LNCaP clone FGC (cell line): Measurements from ENCODE around the gene VWA2.

Experiments used
- DNase-seq: peaks from one replicate; pipeline ENCODE4 v3.0.0-alpha.2; 2011; ENCODE audit warnings: low read depth
- H3K4me3 ChIP-seq: 2 replicates; pipeline ENCODE4 v1.5.1; 2011; ENCODE audit warnings: mild to moderate bottlenecking, low read depth, low read length, control low read depth
- TF ChIP-seq, protein P1 (sequence below): IDR thresholded peaks from 2 replicates; pipeline ENCODE4 v1.5.1; 2012; ENCODE audit warnings: mild to moderate bottlenecking; ENCODE audit not compliant: control insufficient read depth, insufficient read depth; ENCODE audit errors: extremely low read depth

VWA2 gene

GRCh38 chr10:114255227-114255626 is 16.2 kb downstream of the VWA2 start:
- TF ChIP-seq, protein P1, sequence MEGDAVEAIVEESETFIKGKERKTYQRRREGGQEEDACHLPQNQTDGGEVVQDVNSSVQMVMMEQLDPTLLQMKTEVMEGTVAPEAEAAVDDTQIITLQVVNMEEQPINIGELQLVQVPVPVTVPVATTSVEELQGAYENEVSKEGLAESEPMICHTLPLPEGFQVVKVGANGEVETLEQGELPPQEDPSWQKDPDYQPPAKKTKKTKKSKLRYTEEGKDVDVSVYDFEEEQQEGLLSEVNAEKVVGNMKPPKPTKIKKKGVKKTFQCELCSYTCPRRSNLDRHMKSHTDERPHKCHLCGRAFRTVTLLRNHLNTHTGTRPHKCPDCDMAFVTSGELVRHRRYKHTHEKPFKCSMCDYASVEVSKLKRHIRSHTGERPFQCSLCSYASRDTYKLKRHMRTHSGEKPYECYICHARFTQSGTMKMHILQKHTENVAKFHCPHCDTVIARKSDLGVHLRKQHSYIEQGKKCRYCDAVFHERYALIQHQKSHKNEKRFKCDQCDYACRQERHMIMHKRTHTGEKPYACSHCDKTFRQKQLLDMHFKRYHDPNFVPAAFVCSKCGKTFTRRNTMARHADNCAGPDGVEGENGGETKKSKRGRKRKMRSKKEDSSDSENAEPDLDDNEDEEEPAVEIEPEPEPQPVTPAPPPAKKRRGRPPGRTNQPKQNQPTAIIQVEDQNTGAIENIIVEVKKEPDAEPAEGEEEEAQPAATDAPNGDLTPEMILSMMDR, result no peak
- no peak for DNase-seq

GRCh38 chr10:114256008-114256765 is 17.1 kb downstream of the VWA2 start:
- DNase-seq, result no peak
- TF ChIP-seq, protein P1, result no peak
- no peak overlapping the region for H3K4me3 ChIP-seq

More at GRCh38 chr10:114255227-114255626, 16.2 kb downstream of the VWA2 start:
- H3K4me3 ChIP-seq, result no peak overlapping the region

DNA sequence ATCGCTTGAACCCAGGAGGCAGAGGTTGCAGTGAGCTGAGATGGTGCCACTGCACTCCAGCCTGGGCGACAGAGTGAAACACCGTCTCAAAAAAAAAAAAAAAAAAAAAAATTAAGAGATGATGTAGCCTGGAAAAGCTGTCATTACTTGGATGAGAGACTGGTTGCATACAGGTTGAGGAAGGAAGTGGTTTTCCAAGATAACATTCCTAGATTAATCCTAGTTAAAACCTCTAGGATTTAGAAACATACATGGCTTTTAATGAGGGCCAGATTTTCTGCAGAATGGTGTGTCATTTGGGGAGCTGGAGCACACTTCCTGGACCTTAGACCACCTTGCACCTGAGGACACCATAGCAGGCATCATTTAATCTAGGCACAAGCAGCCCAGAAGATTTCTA is 17.8 kb downstream of the VWA2 start:
- H3K4me3 ChIP-seq, result no peak overlapping the region
- DNase-seq, result no peak
- TF ChIP-seq, protein P1, result no peak

- no peak overlapping the region for H3K4me3 ChIP-seq
- no peak for DNase-seq
- TF ChIP-seq, protein P1, result no peak
Observed at GRCh38 chr10:114257498-114257897, 18.4 kb downstream of the VWA2 start.

DNA sequence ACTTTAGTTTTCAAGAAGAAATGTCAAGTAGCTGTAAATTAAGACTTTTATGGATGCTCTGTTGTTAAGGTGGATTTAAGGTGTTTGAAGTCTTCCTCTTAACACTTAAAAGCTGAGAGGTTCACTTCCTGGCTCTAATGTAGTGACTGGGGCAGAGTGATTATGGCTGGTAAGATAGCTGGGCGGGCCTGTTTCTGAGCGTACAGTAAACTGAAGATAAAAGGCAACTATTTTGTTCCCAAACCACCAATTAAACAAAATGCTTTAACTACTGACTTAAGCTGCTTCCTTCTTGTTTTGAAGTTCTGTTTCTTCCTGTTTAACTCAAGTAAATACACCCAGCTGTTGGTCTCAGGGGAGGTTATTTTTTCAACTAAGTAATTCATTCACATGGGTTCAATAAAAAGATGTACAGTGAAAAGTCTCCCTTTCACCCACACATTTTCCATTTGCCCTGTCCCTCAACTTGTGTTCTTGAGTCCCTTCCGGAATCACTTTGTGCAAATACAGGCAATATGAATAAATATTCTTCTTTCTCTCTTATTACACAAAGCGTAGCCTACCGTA is 19.3 kb downstream of the VWA2 start:
- no peak for DNase-seq
- no peak overlapping the region for H3K4me3 ChIP-seq
- TF ChIP-seq, protein P1, result no peak

- H3K4me3 ChIP-seq, result no peak overlapping the region
- TF ChIP-seq, protein P1, result no peak
- DNase-seq, result no peak
Observed at GRCh38 chr10:114259824-114260223, 20.8 kb downstream of the VWA2 start.

GRCh38 chr10:114260366-114260765 is 21.3 kb downstream of the VWA2 start:
- no peak overlapping the region for H3K4me3 ChIP-seq
- TF ChIP-seq, protein P1, result no peak
- no peak for DNase-seq
